Liver (tissue), 9 donors: Measurements from ENCODE around the gene KRT17. TPM values are rescaled to one million over a fixed set of nuclear protein-coding genes. Genes with fewer than 3 reads are reported as not detected.

Experiments used
- DNase-seq: peaks from one replicate; pipeline ENCODE4 v3.0.0-alpha.2; 2017; ENCODE audit warnings: low spot score
- H3K27ac ChIP-seq, 2 donors: one replicate each; pipeline ENCODE4 v1.7.0; 2013; ENCODE audit warnings: inconsistent platforms in 2 of 2, low read length in 2 of 2, control low read depth in 1 of 2, low read depth in 1 of 2, mild to moderate bottlenecking in 1 of 2
- H3K27me3 ChIP-seq, 4 donors: one replicate each; pipeline versions ENCODE4 v1.6.1 to v1.7.0; 2013; ENCODE audit warnings: low read length in 3 of 4, inconsistent platforms in 1 of 4, mild to moderate bottlenecking in 1 of 4, moderate library complexity in 1 of 4; ENCODE audit not compliant: control insufficient read depth in 4 of 4, insufficient read depth in 4 of 4
- H3K36me3 ChIP-seq, 4 donors: one replicate each; pipeline versions ENCODE4 v1.6.1 to v1.7.0; 2013; ENCODE audit warnings: low read length in 3 of 4, mild to moderate bottlenecking in 3 of 4, low read depth in 1 of 4, moderate library complexity in 1 of 4; ENCODE audit not compliant: control insufficient read depth in 4 of 4, insufficient read depth in 3 of 4
- H3K4me1 ChIP-seq, 4 donors: one replicate each; pipeline versions ENCODE4 v1.6.1 to v1.7.0; 2013; ENCODE audit warnings: low read length in 3 of 4, mild to moderate bottlenecking in 3 of 4, moderate library complexity in 1 of 4; ENCODE audit not compliant: control insufficient read depth in 4 of 4, insufficient read depth in 4 of 4
- H3K4me3 ChIP-seq, 3 donors: one replicate each; pipeline versions ENCODE4 v1.6.1 to v1.7.0; 2013; ENCODE audit warnings: low read length in 3 of 3, control low read depth in 1 of 3, low read depth in 1 of 3, mild to moderate bottlenecking in 1 of 3
- H3K9ac ChIP-seq, 2 donors: one replicate each; pipeline ENCODE4 v1.7.0; 2013; ENCODE audit warnings: low read length in 2 of 2, mild to moderate bottlenecking in 2 of 2, moderate library complexity in 2 of 2, control low read depth in 1 of 2, low read depth in 1 of 2
- H3K9me3 ChIP-seq, 4 donors: one replicate each; pipeline versions ENCODE4 v1.6.1 to v1.7.0; 2013; ENCODE audit warnings: low read length in 3 of 4; ENCODE audit not compliant: control insufficient read depth in 4 of 4
- ATF3 ChIP-seq: IDR thresholded peaks from 2 replicates; pipeline ENCODE4 v1.6.1; 2016; ENCODE audit warnings: antibody characterized with exemption
- EGR1 ChIP-seq, 2 donors: IDR thresholded peaks; 2 replicates each; pipeline ENCODE4 v1.6.1; 2016 to 2018; ENCODE audit warnings: antibody characterized with exemption in 2 of 2, low read depth in 2 of 2
- FOXA1 ChIP-seq: IDR thresholded peaks from 2 replicates; pipeline ENCODE4 v1.6.1; 2016; ENCODE audit warnings: antibody characterized with exemption
- FOXA2 ChIP-seq: IDR thresholded peaks from 2 replicates; pipeline ENCODE4 v1.6.1; 2016; ENCODE audit warnings: antibody characterized with exemption
- GABPA ChIP-seq, 2 donors: IDR thresholded peaks in 1 of 2; conservative IDR thresholded peaks in 1 of 2; 2 replicates each; pipeline ENCODE4 v1.6.1; 2016; ENCODE audit warnings: antibody characterized with exemption in 2 of 2, mild to moderate bottlenecking in 1 of 2, moderate library complexity in 1 of 2
- HNF4A ChIP-seq, 2 donors: conservative IDR thresholded peaks; 2 replicates each; pipeline ENCODE4 v1.6.1; 2016; ENCODE audit warnings: antibody characterized with exemption in 2 of 2, mild to moderate bottlenecking in 2 of 2
- HNF4G ChIP-seq: IDR thresholded peaks from 2 replicates; pipeline ENCODE4 v1.6.1; 2016; ENCODE audit warnings: antibody characterized with exemption
- JUND ChIP-seq, 2 donors: IDR thresholded peaks; 2 replicates each; pipeline ENCODE4 v1.6.1; 2016; ENCODE audit warnings: antibody characterized with exemption in 2 of 2
- MAX ChIP-seq: IDR thresholded peaks from 2 replicates; pipeline ENCODE4 v1.6.1; 2016; ENCODE audit warnings: antibody characterized with exemption
- NR2F2 ChIP-seq: IDR thresholded peaks from 2 replicates; pipeline ENCODE4 v1.6.1; 2016; ENCODE audit warnings: antibody characterized with exemption
- RAD21 ChIP-seq, 2 donors: IDR thresholded peaks; 2 replicates each; pipeline ENCODE4 v1.6.1; 2016; ENCODE audit warnings: antibody characterized with exemption in 2 of 2, mild to moderate bottlenecking in 2 of 2
- RXRA ChIP-seq, 2 donors: IDR thresholded peaks; 2 replicates each; pipeline ENCODE4 v1.6.1; 2017 to 2018; ENCODE audit warnings: antibody characterized with exemption in 2 of 2, mild to moderate bottlenecking in 1 of 2
- SP1 ChIP-seq: IDR thresholded peaks from 2 replicates; pipeline ENCODE4 v1.6.1; 2018; ENCODE audit warnings: antibody characterized with exemption, mild to moderate bottlenecking
- TAF1 ChIP-seq: conservative IDR thresholded peaks from 2 replicates; pipeline ENCODE4 v1.6.1; 2016; ENCODE audit warnings: antibody characterized with exemption, mild to moderate bottlenecking
- YY1 ChIP-seq: IDR thresholded peaks from 2 replicates; pipeline ENCODE4 v1.6.1; 2016; ENCODE audit warnings: antibody characterized with exemption, mild to moderate bottlenecking
- WGBS: extraction: QIAGEN DNeasy Blood & Tissue Kit; methylation state at CpG from one replicate; pipeline ENCODE4 v1.1.7; 2013; 5-methylcytosine and 5-hydroxymethylcytosine counted together
- polyA plus RNA-seq, 2 donors: library from polyadenylated mRNA; stranded (reverse) in 1 of 2; unstranded in 1 of 2; fragments of 200-250 nt in 1 of 2; fragments of >200 nt in 1 of 2; fragmentation: Nextera tagmentation in 1 of 2; extraction: Ambion mirVana in 1 of 2; gene quantifications; one replicate each; pipeline versions ENCODE4 v1.2.1 to v1.2.3, GENCODE V29; 2013 to 2015
- total RNA-seq, 2 donors: library from RNA; depleted of rRNA; stranded (reverse); fragments of >200 nt; gene quantifications; one replicate each; pipeline ENCODE4 v1.2.3, GENCODE V29; 2014
- TF ChIP-seq, protein P1 (sequence below): IDR thresholded peaks from 2 replicates; pipeline ENCODE4 v1.6.1; 2016; ENCODE audit warnings: antibody characterized with exemption
- TF ChIP-seq, protein P2 (sequence below): IDR thresholded peaks from 2 replicates; pipeline ENCODE4 v1.6.1; 2016; ENCODE audit warnings: antibody characterized with exemption, mild to moderate bottlenecking
- TF ChIP-seq, protein P3 (sequence below): fragments of 150-350 bp; IDR thresholded peaks from 2 replicates; pipeline ENCODE4 v1.5.1; 2017; ENCODE audit warnings: improper control_type of control experiment, low read depth, low read length; ENCODE audit not compliant: missing input control
- donor health status: healthy.
- donor health status: healthy.
- donor health status: healthy.
- donor health status: healthy.
- donor health status: healthy.

KRT17 gene
- total and polyA plus RNA-seq, 4 donors: 0.15 TPM; not detected in 3

- peak overlapping the region; percentile 6 to 60 (median 56) for H3K4me3 ChIP-seq
Measured at GRCh38 chr17:41666708-41667279, 42.4 kb upstream of the KRT17 start.

GRCh38 chr17:41666237-41666641, 41.9 kb upstream of the KRT17 start:
- TF ChIP-seq, protein P1, sequence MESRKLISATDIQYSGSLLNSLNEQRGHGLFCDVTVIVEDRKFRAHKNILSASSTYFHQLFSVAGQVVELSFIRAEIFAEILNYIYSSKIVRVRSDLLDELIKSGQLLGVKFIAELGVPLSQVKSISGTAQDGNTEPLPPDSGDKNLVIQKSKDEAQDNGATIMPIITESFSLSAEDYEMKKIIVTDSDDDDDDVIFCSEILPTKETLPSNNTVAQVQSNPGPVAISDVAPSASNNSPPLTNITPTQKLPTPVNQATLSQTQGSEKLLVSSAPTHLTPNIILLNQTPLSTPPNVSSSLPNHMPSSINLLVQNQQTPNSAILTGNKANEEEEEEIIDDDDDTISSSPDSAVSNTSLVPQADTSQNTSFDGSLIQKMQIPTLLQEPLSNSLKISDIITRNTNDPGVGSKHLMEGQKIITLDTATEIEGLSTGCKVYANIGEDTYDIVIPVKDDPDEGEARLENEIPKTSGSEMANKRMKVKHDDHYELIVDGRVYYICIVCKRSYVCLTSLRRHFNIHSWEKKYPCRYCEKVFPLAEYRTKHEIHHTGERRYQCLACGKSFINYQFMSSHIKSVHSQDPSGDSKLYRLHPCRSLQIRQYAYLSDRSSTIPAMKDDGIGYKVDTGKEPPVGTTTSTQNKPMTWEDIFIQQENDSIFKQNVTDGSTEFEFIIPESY: no peak
- no peak for TF ChIP-seq JUND (IDR thresholded peaks at IDR 0.05)
- no peak for TF ChIP-seq NR2F2
- TF ChIP-seq HNF4G: no peak
- TF ChIP-seq, protein P2, sequence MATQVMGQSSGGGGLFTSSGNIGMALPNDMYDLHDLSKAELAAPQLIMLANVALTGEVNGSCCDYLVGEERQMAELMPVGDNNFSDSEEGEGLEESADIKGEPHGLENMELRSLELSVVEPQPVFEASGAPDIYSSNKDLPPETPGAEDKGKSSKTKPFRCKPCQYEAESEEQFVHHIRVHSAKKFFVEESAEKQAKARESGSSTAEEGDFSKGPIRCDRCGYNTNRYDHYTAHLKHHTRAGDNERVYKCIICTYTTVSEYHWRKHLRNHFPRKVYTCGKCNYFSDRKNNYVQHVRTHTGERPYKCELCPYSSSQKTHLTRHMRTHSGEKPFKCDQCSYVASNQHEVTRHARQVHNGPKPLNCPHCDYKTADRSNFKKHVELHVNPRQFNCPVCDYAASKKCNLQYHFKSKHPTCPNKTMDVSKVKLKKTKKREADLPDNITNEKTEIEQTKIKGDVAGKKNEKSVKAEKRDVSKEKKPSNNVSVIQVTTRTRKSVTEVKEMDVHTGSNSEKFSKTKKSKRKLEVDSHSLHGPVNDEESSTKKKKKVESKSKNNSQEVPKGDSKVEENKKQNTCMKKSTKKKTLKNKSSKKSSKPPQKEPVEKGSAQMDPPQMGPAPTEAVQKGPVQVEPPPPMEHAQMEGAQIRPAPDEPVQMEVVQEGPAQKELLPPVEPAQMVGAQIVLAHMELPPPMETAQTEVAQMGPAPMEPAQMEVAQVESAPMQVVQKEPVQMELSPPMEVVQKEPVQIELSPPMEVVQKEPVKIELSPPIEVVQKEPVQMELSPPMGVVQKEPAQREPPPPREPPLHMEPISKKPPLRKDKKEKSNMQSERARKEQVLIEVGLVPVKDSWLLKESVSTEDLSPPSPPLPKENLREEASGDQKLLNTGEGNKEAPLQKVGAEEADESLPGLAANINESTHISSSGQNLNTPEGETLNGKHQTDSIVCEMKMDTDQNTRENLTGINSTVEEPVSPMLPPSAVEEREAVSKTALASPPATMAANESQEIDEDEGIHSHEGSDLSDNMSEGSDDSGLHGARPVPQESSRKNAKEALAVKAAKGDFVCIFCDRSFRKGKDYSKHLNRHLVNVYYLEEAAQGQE: no peak
- TF ChIP-seq SP1: no peak
- no peak for TF ChIP-seq EGR1 (IDR thresholded peaks at IDR 0.05; ENCODE audit: low read depth in 2 of 2)
- TF ChIP-seq TAF1: no peak
- no peak for TF ChIP-seq FOXA2
- no peak for TF ChIP-seq HNF4A (conservative IDR thresholded peaks at IDR 0.05)
- Histone ChIP-seq H3K9ac (peak overlapping the region in 1 of 2 donors; percentile 71), H3K27ac (peak overlapping the region; percentile 77), H3K9me3 (no peaks in the 10 kb centered on the region), H3K4me3 (peak overlapping the region; percentile 6 to 60 (median 56)), H3K27me3 (no peaks in the 10 kb centered on the region), H3K36me3 (no peaks in the 10 kb centered on the region), H3K4me1 (peaks cover 3 to 23% (median 9%) of the 10 kb centered on the region in 4 donors)
- no peak for DNase-seq
- WGBS: 9% methylated on average over 11 of the region's 11 CpGs

More at GRCh38 chr17:41666708-41667279, 42.4 kb upstream of the KRT17 start:
- Histone ChIP-seq H3K27me3 (no peaks in the 10 kb centered on the region), H3K9me3 (no peaks in the 10 kb centered on the region), H3K4me1 (peaks cover 3 to 23% (median 9%) of the 10 kb centered on the region in 4 donors), H3K27ac (peak overlapping the region; percentile 77), H3K36me3 (no peaks in the 10 kb centered on the region), H3K9ac (peak overlapping the region in 1 of 2 donors; percentile 38)
- TF ChIP-seq ATF3 (no peak), YY1 (no peak), RXRA (IDR thresholded peaks at IDR 0.05) (peak; percentile 43 to 66), GABPA (IDR thresholded peaks at IDR 0.05 in 1 of 2, conservative IDR thresholded peaks at IDR 0.05 in 1 of 2) (no peak), MAX (no peak), FOXA2 (no peak), FOXA1 (no peak), HNF4G (no peak), EGR1 (IDR thresholded peaks at IDR 0.05; ENCODE audit: low read depth in 2 of 2) (no peak), TAF1 (no peak), NR2F2 (no peak), RAD21 (IDR thresholded peaks at IDR 0.05) (peak; percentile 92 to 93), SP1 (no peak), HNF4A (conservative IDR thresholded peaks at IDR 0.05) (no peak)
- TF ChIP-seq, protein P3, sequence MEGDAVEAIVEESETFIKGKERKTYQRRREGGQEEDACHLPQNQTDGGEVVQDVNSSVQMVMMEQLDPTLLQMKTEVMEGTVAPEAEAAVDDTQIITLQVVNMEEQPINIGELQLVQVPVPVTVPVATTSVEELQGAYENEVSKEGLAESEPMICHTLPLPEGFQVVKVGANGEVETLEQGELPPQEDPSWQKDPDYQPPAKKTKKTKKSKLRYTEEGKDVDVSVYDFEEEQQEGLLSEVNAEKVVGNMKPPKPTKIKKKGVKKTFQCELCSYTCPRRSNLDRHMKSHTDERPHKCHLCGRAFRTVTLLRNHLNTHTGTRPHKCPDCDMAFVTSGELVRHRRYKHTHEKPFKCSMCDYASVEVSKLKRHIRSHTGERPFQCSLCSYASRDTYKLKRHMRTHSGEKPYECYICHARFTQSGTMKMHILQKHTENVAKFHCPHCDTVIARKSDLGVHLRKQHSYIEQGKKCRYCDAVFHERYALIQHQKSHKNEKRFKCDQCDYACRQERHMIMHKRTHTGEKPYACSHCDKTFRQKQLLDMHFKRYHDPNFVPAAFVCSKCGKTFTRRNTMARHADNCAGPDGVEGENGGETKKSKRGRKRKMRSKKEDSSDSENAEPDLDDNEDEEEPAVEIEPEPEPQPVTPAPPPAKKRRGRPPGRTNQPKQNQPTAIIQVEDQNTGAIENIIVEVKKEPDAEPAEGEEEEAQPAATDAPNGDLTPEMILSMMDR: peak; percentile 97
- TF ChIP-seq, protein P2: no peak
- DNase-seq: peak; percentile 91
- WGBS: 2% methylated on average over 23 of the region's 23 CpGs
